DND-41 (cell line): Measurements from ENCODE around the gene TPK1.

Source experiments
- ATAC-seq: fragments of 200-7000 bp; cut with Tn5 transposase; 3 replicates; pipeline ENCODE4 v1.9.1; 2021; ENCODE audit warnings: low read depth; ENCODE audit not compliant: insufficient read depth
- DNase-seq: peaks from one replicate; pipeline ENCODE4 v3.0.0-alpha.2; 2020
- H2AFZ ChIP-seq: 2 replicates; pipeline ENCODE4 v1.6.0; 2012; ENCODE audit warnings: low read depth, low read length
- H3K27ac ChIP-seq: 2 replicates; pipeline ENCODE4 v1.5.1; 2012; ENCODE audit warnings: low read length, inconsistent platforms
- H3K27me3 ChIP-seq: fragments of 200-600 bp; sonication (generic); 2 replicates; pipeline ENCODE4 v1.6.0; 2012; ENCODE audit warnings: low read length, mild to moderate bottlenecking, inconsistent platforms; ENCODE audit not compliant: insufficient read depth, poor library complexity
- H3K36me3 ChIP-seq: 2 replicates; pipeline ENCODE4 v1.5.1; 2012; ENCODE audit warnings: low read length, inconsistent platforms; ENCODE audit not compliant: insufficient read depth
- H3K4me1 ChIP-seq: 2 replicates; pipeline ENCODE4 v1.5.1; 2012; ENCODE audit warnings: mild to moderate bottlenecking, low read length; ENCODE audit not compliant: insufficient read depth
- H3K4me2 ChIP-seq: 2 replicates; pipeline ENCODE4 v1.6.0; 2012; ENCODE audit warnings: mild to moderate bottlenecking, moderate library complexity, low read length, inconsistent platforms; ENCODE audit not compliant: insufficient read depth
- H3K4me3 ChIP-seq, 2 experiments: fragments of 200-600 bp in 1 of 2; shearing (Covaris generic) in 1 of 2; 2 replicates each; pipeline ENCODE4 v1.5.1; 2012 to 2016; ENCODE audit warnings: inconsistent platforms in 2 of 2, low read length in 2 of 2, mild to moderate bottlenecking in 2 of 2, low read depth in 1 of 2, moderate library complexity in 1 of 2
- H3K79me2 ChIP-seq: 2 replicates; pipeline ENCODE4 v1.6.0; 2012; ENCODE audit warnings: low read length, inconsistent platforms; ENCODE audit not compliant: insufficient read depth
- H3K9ac ChIP-seq: 2 replicates; pipeline ENCODE4 v1.6.0; 2012; ENCODE audit warnings: low read depth, mild to moderate bottlenecking, inconsistent platforms, low read length, moderate library complexity
- H3K9me3 ChIP-seq: 2 replicates; pipeline ENCODE4 v1.5.1; 2012; ENCODE audit warnings: low read length, moderate library complexity, mild to moderate bottlenecking, inconsistent platforms; ENCODE audit not compliant: insufficient read depth, severe bottlenecking
- H4K20me1 ChIP-seq: 2 replicates; pipeline ENCODE4 v1.6.0; 2012; ENCODE audit warnings: low read length; ENCODE audit not compliant: insufficient read depth
- EZH2 ChIP-seq: IDR thresholded peaks from 3 replicates; pipeline ENCODE4 v1.6.1; 2012; ENCODE audit warnings: borderline replicate concordance, low read depth, mild to moderate bottlenecking, moderate library complexity, low read length, inconsistent platforms; ENCODE audit not compliant: severe bottlenecking
- TF ChIP-seq, protein P1 (sequence below): IDR thresholded peaks from 2 replicates; pipeline ENCODE4 v1.5.1; 2012; ENCODE audit warnings: borderline replicate concordance, low read length, moderate library complexity, mild to moderate bottlenecking; ENCODE audit not compliant: poor library complexity, severe bottlenecking; ENCODE audit errors: extremely low read depth

Gene TPK1

DNA sequence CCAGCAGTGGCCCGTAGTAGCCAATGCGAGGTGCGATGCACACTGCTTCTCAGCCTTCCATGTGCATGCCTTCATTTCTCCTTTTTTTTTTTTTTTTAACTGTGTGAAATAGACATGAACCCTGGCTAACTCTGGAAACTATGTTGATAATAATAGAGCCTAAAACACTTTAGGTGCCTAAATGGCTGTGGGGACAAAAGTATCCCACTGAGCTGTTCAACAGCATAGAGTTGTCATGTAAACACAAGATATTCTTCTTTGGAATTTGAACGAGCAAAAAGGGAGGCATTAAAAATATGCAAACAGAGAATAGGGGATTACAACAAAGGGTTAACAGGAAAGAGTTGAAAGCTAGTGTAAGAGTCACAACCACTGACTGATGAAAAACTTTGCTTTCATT is 270.3 kb downstream of the TPK1 start:
- H3K36me3 ChIP-seq = no peaks in the 10 kb centered on the region
- H3K27ac ChIP-seq = no peak overlapping the region
- H3K4me1 ChIP-seq = no peaks in the 10 kb centered on the region
- no peak overlapping the region for H3K4me2 ChIP-seq
- no peak overlapping the region for H2AFZ ChIP-seq
- TF ChIP-seq, protein P1, sequence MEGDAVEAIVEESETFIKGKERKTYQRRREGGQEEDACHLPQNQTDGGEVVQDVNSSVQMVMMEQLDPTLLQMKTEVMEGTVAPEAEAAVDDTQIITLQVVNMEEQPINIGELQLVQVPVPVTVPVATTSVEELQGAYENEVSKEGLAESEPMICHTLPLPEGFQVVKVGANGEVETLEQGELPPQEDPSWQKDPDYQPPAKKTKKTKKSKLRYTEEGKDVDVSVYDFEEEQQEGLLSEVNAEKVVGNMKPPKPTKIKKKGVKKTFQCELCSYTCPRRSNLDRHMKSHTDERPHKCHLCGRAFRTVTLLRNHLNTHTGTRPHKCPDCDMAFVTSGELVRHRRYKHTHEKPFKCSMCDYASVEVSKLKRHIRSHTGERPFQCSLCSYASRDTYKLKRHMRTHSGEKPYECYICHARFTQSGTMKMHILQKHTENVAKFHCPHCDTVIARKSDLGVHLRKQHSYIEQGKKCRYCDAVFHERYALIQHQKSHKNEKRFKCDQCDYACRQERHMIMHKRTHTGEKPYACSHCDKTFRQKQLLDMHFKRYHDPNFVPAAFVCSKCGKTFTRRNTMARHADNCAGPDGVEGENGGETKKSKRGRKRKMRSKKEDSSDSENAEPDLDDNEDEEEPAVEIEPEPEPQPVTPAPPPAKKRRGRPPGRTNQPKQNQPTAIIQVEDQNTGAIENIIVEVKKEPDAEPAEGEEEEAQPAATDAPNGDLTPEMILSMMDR = no peak
- H3K27me3 ChIP-seq = no peaks in the 10 kb centered on the region
- H3K79me2 ChIP-seq = no peaks in the 10 kb centered on the region
- no peak overlapping the region for H3K9ac ChIP-seq
- H3K4me3 ChIP-seq = no peak overlapping the region
- ATAC-seq (no peak), DNase-seq (no peak)
- no peaks in the 10 kb centered on the region for H4K20me1 ChIP-seq
- no peaks in the 10 kb centered on the region for H3K9me3 ChIP-seq

DNA sequence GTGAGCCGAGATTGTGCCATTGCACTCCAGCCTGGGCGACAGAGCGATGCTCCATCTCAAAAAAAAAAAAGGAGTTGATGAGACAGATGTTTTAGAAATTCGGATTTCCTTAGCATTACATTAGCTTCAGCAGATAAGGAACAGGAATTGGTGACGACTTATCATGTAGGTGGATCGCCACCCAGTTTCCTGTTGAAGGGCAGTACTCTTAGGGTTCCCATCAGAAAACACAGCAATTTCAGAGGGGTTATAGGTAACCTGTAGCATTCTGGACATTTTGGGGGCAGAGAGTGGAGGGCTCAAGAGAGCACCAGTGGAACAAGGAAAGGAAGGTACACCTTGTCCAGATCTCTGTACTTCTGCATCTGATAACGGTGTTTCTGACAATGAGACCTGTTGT is 286.0 kb downstream of the TPK1 start:
- H3K27ac ChIP-seq = no peak overlapping the region
- TF ChIP-seq EZH2 = no peak
- TF ChIP-seq, protein P1 = no peak
- H3K9ac ChIP-seq = no peak overlapping the region
- H3K79me2 ChIP-seq = no peaks in the 10 kb centered on the region
- H3K9me3 ChIP-seq = no peaks in the 10 kb centered on the region
- H3K27me3 ChIP-seq = no peaks in the 10 kb centered on the region
- H3K4me3 ChIP-seq = no peak overlapping the region
- no peaks in the 10 kb centered on the region for H3K36me3 ChIP-seq
- DNase-seq (no peak), ATAC-seq (no peak)
- H3K4me1 ChIP-seq = no peaks in the 10 kb centered on the region
- H4K20me1 ChIP-seq = no peaks in the 10 kb centered on the region
- no peak overlapping the region for H3K4me2 ChIP-seq
- no peak overlapping the region for H2AFZ ChIP-seq

DNA sequence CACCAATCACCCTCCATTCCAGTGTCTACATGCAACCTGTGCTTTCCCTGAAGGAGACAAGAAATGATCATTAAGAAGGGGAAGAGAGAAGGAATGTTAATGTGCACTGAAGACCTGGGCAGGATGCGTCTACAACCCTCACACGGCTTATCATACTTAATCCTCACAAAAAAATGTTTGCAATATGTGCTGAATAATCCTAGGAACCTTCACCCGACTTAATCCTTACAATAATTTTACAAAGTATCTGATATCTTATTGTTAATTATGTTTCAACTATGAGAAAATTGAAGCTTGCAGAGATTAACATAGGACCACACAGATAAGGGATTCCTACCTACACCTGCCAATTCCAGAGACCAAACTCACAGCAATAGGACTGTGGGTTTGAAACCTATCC is 287.3 kb downstream of the TPK1 start:
- Histone ChIP-seq H3K9me3 (no peaks in the 10 kb centered on the region), H3K27ac (no peak overlapping the region), H4K20me1 (no peaks in the 10 kb centered on the region), H3K4me2 (no peak overlapping the region), H3K4me3 (no peak overlapping the region), H3K4me1 (no peaks in the 10 kb centered on the region), H2AFZ (no peak overlapping the region), H3K36me3 (no peaks in the 10 kb centered on the region), H3K79me2 (no peaks in the 10 kb centered on the region), H3K27me3 (no peaks in the 10 kb centered on the region), H3K9ac (no peak overlapping the region)
- ATAC-seq (no peak), DNase-seq (no peak)
- TF ChIP-seq EZH2 = no peak
- TF ChIP-seq, protein P1 = no peak

DNA sequence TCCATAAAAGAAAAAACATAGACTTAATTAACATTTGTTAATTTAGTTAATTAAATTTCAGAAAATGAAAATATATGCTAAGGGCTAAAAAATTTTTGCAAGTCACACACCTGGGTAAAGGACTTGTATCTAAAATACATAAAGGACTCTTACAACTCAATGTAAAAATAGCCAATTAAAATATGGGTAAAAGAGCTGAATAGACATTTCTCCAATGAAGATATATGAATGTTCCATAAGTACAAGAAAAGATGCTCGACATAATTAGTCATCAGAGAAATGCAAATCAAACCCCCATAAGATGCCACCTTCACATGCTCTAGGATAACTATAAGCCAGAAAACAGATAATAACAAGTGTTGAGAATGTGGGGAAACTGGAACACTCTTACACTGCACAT is 288.0 kb downstream of the TPK1 start:
- Histone ChIP-seq H4K20me1 (no peaks in the 10 kb centered on the region), H3K4me2 (no peak overlapping the region)
- no peak for DNase-seq

More for the DNA sequence above, 288.0 kb downstream of the TPK1 start:
- no peak for TF ChIP-seq EZH2
- TF ChIP-seq, protein P1 = no peak
- Histone ChIP-seq H3K27me3 (no peaks in the 10 kb centered on the region), H3K4me3 (no peak overlapping the region), H3K36me3 (no peaks in the 10 kb centered on the region), H3K79me2 (no peaks in the 10 kb centered on the region), H3K9ac (no peak overlapping the region), H3K4me1 (no peaks in the 10 kb centered on the region), H3K27ac (no peak overlapping the region), H3K9me3 (no peaks in the 10 kb centered on the region), H2AFZ (no peak overlapping the region)
- no peak for ATAC-seq
